GM12864 (cell line): ENCODE results near the gene HOXC13.

Experiments used
- DNase-seq: peaks from one replicate; pipeline ENCODE4 v3.0.0-alpha.2; 2011; ENCODE audit warnings: low read depth
- H3K4me3 ChIP-seq: 2 replicates; pipeline ENCODE4 v1.5.1; 2011; ENCODE audit warnings: mild to moderate bottlenecking, low read depth, low read length, control low read depth
- CTCF ChIP-seq: IDR thresholded peaks from 2 replicates; pipeline ENCODE4 v1.5.1; 2011; ENCODE audit warnings: low read depth, mild to moderate bottlenecking, moderate library complexity, low read length, control low read depth, inconsistent platforms; ENCODE audit errors: missing control alignments

HOXC13 gene

GRCh38 chr12:53940443-53941014, 1.9 kb downstream of the HOXC13 start:
- DNase-seq, result no peak
- TF ChIP-seq CTCF, result no peak
- H3K4me3 ChIP-seq, result no peak overlapping the region

- TF ChIP-seq CTCF, result no peak
- no peak for DNase-seq
- no peak overlapping the region for H3K4me3 ChIP-seq
Measured at GRCh38 chr12:53941187-53941586, 2.6 kb downstream of the HOXC13 start.

- DNase-seq, result no peak
- TF ChIP-seq CTCF, result no peak
Measured at GRCh38 chr12:53941750-53942149, 3.1 kb downstream of the HOXC13 start.

GRCh38 chr12:53942467-53942997, 3.9 kb downstream of the HOXC13 start:
- DNase-seq, result no peak
- TF ChIP-seq CTCF, result no peak
- no peak overlapping the region for H3K4me3 ChIP-seq

More at GRCh38 chr12:53941750-53942149, 3.1 kb downstream of the HOXC13 start:
- no peak overlapping the region for H3K4me3 ChIP-seq

GRCh38 chr12:53944209-53944608, 5.6 kb downstream of the HOXC13 start:
- H3K4me3 ChIP-seq, result no peak overlapping the region
- no peak for TF ChIP-seq CTCF
- no peak for DNase-seq

GRCh38 chr12:53944907-53945847, 6.5 kb downstream of the HOXC13 start:
- TF ChIP-seq CTCF, result no peak
- no peak for DNase-seq
- no peak overlapping the region for H3K4me3 ChIP-seq
